ENCODE results near the gene CNTN1. TPM values are rescaled to one million over a fixed set of nuclear protein-coding genes. Genes with fewer than 3 reads are reported as not detected.

Gene CNTN1
- total RNA-seq, 2 donors from 2014 or later: not detected

DNA sequence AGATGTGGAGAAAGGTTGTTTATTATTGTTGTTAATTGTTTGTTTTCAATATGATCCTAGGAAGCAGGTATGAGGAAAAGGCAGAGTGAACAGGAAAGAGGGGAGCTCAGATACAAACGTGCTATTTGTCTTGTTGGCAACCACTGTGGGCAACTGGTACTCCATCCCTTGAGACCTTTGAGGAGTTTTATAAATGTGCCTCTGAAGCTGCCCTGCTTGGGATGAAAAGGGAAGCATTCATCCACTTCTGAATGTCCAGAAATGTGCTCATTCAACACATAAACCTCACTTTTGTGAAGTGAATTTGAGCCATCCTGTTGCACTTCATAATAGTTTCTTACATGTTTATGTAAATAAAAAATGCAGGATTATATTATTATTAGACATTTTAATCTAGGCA is 331.6 kb downstream of the CNTN1 start:
- H3K9me3 ChIP-seq (ENCODE audit: control insufficient read depth, low read length, poor library complexity, severe bottlenecking): no peaks in the 10 kb centered on the region
- no peak overlapping the region for H3K4me3 Mint-ChIP-seq
- no peaks in the 10 kb centered on the region for H3K4me1 Mint-ChIP-seq
- DNase-seq: no peak
- no peak for ATAC-seq
- H3K36me3 Mint-ChIP-seq (ENCODE audit: low read depth): no peaks in the 10 kb centered on the region
- H3K27ac Mint-ChIP-seq: no peak overlapping the region
- H3K27me3 Mint-ChIP-seq: no peaks in the 10 kb centered on the region

DNA sequence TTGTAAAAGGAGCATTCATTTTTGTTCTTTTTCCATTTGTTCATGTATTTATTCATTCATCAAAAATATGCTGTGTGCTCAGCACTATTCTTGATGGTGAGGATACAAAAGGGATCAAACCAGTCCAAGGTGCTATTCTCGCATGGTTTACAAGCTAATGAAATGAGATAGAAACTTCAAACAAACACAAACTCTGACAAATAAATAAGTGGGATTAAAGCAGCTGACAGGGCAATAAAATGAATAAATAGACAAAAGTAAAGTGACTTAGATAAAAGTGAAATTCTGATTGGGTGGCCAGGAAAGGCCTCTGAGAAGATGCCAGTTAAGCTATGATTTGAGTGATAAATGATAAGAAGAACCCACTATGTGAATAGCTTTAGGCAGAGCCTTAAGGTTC is 333.9 kb downstream of the CNTN1 start:
- Mint-ChIP-seq H3K27ac (no peak overlapping the region), H3K4me1 (no peaks in the 10 kb centered on the region), H3K27me3 (no peaks in the 10 kb centered on the region), H3K36me3 (ENCODE audit: low read depth) (no peaks in the 10 kb centered on the region), H3K4me3 (no peak overlapping the region)
- no peaks in the 10 kb centered on the region for H3K9me3 ChIP-seq (ENCODE audit: control insufficient read depth, low read length, poor library complexity, severe bottlenecking)
- ATAC-seq: no peak
- no peak for DNase-seq

DNA sequence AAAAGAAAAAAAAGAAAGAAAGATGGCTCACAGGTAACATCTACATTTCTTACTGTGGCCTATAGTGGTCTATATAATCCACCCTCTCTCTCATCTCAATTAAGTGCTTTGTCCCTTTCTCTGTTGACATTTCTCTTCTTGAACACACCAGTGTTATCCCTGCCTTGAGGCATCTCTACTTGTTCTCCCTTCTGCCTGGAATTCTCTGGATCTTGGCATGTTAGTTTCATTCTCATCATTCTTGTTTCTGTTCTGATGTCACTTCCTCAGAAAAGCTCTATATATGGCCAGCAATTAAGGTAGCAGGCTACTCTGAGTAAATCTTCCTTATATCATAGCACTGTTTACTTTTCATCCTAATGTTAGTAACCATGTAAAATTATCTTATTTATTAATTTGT is 340.1 kb downstream of the CNTN1 start:
- Mint-ChIP-seq H3K36me3 (ENCODE audit: low read depth) (no peaks in the 10 kb centered on the region), H3K27ac (no peak overlapping the region), H3K4me1 (no peaks in the 10 kb centered on the region), H3K27me3 (no peaks in the 10 kb centered on the region), H3K4me3 (no peak overlapping the region)
- no peaks in the 10 kb centered on the region for H3K9me3 ChIP-seq (ENCODE audit: control insufficient read depth, low read length, poor library complexity, severe bottlenecking)
- ATAC-seq (no peak), DNase-seq (no peak)

DNA sequence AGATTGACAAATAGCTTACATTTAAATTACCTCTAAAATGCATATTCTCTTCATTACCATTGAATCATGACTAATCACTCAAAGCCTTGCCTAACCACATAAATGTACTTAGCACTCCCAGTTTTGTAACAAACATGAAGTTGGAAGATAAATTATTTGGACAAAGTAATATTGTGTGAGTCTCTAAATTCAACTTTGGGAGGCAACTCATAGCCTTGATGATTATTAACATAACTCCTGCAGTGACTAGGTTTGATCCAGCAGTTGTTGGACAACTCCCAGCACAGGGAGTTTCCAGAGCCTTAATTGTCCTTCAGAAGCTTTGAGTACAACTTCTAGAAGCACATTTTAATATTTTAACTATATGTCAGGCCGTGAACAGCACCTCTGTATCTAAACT is 342.4 kb downstream of the CNTN1 start:
- H3K4me3 Mint-ChIP-seq: no peak overlapping the region
- DNase-seq (no peak), ATAC-seq (no peak)

DNA sequence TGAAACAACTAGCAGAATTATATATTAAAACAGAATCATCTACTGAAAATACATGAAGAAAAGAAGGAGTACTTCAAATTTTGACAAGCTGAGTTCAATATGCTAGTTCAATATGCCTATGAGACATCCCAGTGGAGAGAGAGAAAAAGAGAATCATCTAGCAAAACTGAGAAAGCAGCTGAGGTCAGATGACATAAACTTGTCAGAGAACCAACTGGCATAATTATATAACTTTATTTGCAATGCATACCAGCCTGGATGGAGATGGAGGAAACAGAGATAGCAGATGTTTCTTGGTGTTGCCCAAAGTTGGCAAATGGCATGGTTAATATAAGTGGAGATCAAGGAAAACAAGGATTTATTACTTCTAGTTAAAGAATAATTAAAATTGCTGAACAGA is 347.2 kb downstream of the CNTN1 start:
- no peak overlapping the region for H3K4me3 Mint-ChIP-seq
- H3K36me3 Mint-ChIP-seq (ENCODE audit: low read depth): no peaks in the 10 kb centered on the region
- DNase-seq (no peak), ATAC-seq (no peak)
- no peaks in the 10 kb centered on the region for H3K27me3 Mint-ChIP-seq
- no peak overlapping the region for H3K27ac Mint-ChIP-seq
- no peaks in the 10 kb centered on the region for H3K9me3 ChIP-seq (ENCODE audit: control insufficient read depth, low read length, poor library complexity, severe bottlenecking)
- no peaks in the 10 kb centered on the region for H3K4me1 Mint-ChIP-seq

More for the DNA sequence above, 342.4 kb downstream of the CNTN1 start:
- H3K27me3 Mint-ChIP-seq: no peaks in the 10 kb centered on the region
- no peaks in the 10 kb centered on the region for H3K9me3 ChIP-seq (ENCODE audit: control insufficient read depth, low read length, poor library complexity, severe bottlenecking)
- H3K4me1 Mint-ChIP-seq: no peaks in the 10 kb centered on the region
- no peaks in the 10 kb centered on the region for H3K36me3 Mint-ChIP-seq (ENCODE audit: low read depth)
- no peak overlapping the region for H3K27ac Mint-ChIP-seq

DNA sequence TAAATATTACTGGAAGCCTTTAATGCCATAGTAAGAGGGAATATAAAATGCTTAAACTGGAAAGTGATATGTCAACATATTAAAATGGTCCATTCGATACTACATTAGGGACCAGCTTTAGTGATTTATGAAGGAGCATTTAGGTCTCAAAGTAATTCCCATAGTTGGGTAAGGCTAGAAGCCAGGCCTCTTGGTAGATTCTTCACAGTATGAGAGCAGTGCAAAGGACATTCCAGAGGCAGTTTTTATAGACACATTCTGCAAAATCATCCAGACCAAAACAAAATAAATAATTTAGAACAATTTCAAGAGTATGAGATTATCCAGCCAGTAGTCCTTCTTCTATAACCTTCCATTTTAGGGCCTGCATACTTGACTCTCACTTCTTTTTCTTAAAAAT is 353.3 kb downstream of the CNTN1 start:
- no peak for DNase-seq
- ATAC-seq: no peak
- H3K27me3 Mint-ChIP-seq: no peaks in the 10 kb centered on the region
- H3K36me3 Mint-ChIP-seq (ENCODE audit: low read depth): no peaks in the 10 kb centered on the region
- no peaks in the 10 kb centered on the region for H3K9me3 ChIP-seq (ENCODE audit: control insufficient read depth, low read length, poor library complexity, severe bottlenecking)
- H3K4me3 Mint-ChIP-seq: no peak overlapping the region
- H3K27ac Mint-ChIP-seq: no peak overlapping the region
- H3K4me1 Mint-ChIP-seq: no peaks in the 10 kb centered on the region

DNA sequence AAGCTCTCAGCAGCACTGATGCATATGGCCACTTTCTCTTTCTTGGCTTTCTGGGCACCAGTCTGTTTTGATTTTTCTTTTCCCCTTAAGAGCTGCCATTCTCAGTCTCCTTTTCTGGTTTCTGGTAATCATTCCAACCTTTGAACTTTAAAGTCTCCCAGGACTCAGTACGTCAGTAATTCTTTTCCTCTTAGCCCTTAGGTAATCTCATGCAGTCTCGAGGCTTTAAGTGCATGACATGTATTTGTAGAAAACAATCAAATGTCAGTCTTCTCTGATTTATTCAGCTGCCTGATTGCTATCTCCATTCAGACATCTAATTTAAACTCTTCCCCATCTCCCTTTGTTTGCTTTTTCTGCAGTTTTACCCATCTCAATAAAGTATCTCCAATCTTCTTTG is 356.8 kb downstream of the CNTN1 start:
- no peaks in the 10 kb centered on the region for H3K36me3 Mint-ChIP-seq (ENCODE audit: low read depth)
- DNase-seq (no peak), ATAC-seq (no peak)
- no peak overlapping the region for H3K27ac Mint-ChIP-seq
- H3K27me3 Mint-ChIP-seq: no peaks in the 10 kb centered on the region
- H3K4me3 Mint-ChIP-seq: no peak overlapping the region
- no peaks in the 10 kb centered on the region for H3K9me3 ChIP-seq (ENCODE audit: control insufficient read depth, low read length, poor library complexity, severe bottlenecking)
- no peaks in the 10 kb centered on the region for H3K4me1 Mint-ChIP-seq

DNA sequence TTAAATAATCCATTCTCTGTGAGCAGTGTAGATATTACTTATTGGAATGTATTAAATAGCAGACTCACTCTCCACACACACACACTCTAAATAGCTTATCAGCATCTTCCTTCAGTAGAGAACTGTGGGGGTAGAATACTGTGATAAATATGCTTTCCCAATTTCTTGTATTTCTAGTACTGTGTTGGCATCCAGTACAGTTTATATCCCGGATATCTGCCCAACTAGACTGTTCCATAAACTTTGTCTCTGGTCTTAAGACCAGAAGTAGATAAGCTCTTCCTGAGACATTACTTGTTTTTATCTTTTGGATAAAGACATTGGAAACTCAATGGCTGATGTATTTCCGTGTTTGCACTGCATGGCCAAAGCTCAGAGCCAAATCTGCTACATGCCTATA is 359.7 kb downstream of the CNTN1 start:
- ATAC-seq: no peak
- Mint-ChIP-seq H3K27me3 (no peaks in the 10 kb centered on the region), H3K4me1 (no peaks in the 10 kb centered on the region), H3K4me3 (no peak overlapping the region), H3K27ac (no peak overlapping the region), H3K36me3 (ENCODE audit: low read depth) (no peaks in the 10 kb centered on the region)
- DNase-seq: no peak
- no peaks in the 10 kb centered on the region for H3K9me3 ChIP-seq (ENCODE audit: control insufficient read depth, low read length, poor library complexity, severe bottlenecking)

DNA sequence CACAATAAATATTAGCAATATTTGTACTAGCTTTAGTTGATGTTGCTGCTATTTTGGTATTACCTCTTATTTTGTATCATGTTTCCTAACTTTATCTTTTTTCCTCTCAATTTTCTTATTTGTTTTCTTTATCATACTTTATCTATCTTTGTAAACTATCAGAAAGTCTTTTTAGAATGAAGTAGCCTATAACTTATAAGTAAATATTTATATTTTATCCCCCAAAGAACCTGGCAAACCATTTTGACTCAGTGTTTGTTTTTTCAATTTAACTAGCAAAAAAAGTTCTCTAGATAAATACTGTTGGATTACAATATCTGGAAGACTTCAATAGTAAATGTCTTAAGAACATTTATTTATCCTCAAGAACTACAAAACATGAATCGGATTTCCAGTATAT is 360.2 kb downstream of the CNTN1 start:
- H3K27me3 Mint-ChIP-seq: no peaks in the 10 kb centered on the region
- no peak for ATAC-seq

DNA sequence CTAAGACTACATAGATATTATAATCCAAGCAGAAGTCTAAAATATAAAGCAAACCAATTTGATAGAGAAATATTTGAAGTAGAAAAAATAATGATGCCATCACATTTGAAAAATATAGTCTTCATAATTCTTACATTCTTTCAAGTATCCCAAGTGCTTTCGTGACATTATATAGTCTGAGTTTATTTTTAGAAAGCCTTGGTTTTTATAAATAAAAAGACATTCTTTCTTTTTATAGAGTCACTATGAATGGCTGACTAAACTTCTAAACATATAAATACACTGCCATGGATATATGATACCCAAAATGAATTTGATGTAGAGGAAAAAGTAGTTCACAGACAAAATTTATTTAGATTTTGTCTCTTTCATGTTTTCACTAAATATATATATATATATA is 360.8 kb downstream of the CNTN1 start:
- DNase-seq (no peak), ATAC-seq (no peak)
- no peaks in the 10 kb centered on the region for H3K9me3 ChIP-seq (ENCODE audit: control insufficient read depth, low read length, poor library complexity, severe bottlenecking)
- Mint-ChIP-seq H3K36me3 (ENCODE audit: low read depth) (no peaks in the 10 kb centered on the region), H3K4me3 (no peak overlapping the region), H3K4me1 (no peaks in the 10 kb centered on the region), H3K27ac (no peak overlapping the region), H3K27me3 (no peaks in the 10 kb centered on the region)

More for the DNA sequence above, 360.2 kb downstream of the CNTN1 start:
- H3K4me1 Mint-ChIP-seq: no peaks in the 10 kb centered on the region
- H3K4me3 Mint-ChIP-seq: no peak overlapping the region
- no peaks in the 10 kb centered on the region for H3K36me3 Mint-ChIP-seq (ENCODE audit: low read depth)
- H3K9me3 ChIP-seq (ENCODE audit: control insufficient read depth, low read length, poor library complexity, severe bottlenecking): no peaks in the 10 kb centered on the region
- H3K27ac Mint-ChIP-seq: no peak overlapping the region
- DNase-seq: no peak

DNA sequence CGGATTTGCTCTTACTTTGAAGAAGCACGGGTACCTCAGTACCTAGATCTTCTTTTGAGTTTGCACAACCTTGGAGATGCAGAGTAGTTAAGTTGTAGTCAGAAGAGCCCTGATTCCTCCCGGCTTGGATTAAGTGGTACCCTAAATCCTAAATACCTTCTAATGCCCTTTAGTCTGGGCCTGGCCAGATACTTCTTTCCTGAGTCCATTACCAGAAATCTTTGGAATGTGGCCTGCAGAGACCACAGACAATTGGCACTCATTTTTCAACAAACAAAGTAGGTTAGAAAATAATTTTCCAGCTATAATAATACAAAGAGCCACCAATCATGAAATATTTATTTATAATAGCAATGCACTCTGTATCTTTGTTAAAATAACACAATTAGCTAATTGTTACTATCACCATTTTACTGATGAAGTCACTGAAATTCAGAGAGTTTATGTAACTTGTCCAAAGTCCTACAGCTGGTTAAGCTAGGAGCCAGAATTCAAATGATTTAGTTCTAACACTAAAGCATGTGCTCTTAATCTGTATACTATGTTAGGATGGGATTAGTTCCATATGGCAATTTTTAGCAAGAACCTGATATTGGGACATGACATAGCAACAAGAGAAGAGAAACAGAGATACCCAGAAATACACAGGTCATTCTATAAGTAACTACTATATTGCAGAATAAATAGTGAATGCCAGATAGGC is 363.8 kb downstream of the CNTN1 start:
- DNase-seq: no peak
- no peaks in the 10 kb centered on the region for H3K4me1 Mint-ChIP-seq
- no peaks in the 10 kb centered on the region for H3K9me3 ChIP-seq (ENCODE audit: control insufficient read depth, low read length, poor library complexity, severe bottlenecking)
- no peaks in the 10 kb centered on the region for H3K27me3 Mint-ChIP-seq
- H3K36me3 Mint-ChIP-seq (ENCODE audit: low read depth): no peaks in the 10 kb centered on the region
- H3K4me3 Mint-ChIP-seq: no peak overlapping the region
- no peak for ATAC-seq
- H3K27ac Mint-ChIP-seq: no peak overlapping the region

DNA sequence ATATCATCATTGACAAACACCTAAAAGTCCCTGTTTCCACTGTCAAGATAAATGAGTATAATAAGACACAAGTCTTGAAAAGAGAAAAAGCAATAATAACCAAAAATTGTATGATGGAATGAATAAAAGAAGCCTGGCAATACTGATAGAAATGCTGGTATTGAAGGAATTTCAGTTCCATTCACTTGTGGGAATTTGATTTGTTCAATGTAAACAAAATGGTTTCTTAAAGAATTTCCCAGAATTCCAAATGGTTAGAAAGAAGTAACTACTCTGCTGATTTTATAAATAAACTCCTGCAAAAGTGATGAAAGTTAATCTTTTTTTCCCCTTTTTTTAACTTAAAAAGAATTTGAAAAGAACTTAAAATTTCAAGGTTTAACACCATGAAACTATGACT is 366.0 kb downstream of the CNTN1 start:
- no peaks in the 10 kb centered on the region for H3K4me1 Mint-ChIP-seq
- no peak for ATAC-seq
- H3K27me3 Mint-ChIP-seq: no peaks in the 10 kb centered on the region

DNA sequence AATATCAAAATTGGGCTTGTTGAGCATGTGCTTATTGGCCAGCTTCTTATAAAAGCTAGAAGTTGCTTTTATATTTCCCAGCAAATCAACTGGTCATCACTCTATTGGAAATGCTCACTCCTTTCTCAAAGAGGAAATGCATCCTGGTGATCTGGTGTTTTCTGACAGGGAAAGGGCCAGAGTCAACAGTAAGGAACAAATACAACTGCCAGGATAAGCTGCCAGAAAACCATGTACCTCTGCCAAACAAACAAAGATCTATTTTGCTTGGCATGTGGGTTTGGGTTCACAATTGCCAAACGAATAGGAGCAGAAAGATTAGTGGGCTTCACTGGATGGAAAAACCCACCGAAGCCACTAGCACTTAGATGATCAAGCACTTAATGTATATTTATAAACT is 369.0 kb downstream of the CNTN1 start:
- H3K27ac Mint-ChIP-seq: no peak overlapping the region
- H3K4me3 Mint-ChIP-seq: no peak overlapping the region
- H3K9me3 ChIP-seq (ENCODE audit: control insufficient read depth, low read length, poor library complexity, severe bottlenecking): no peaks in the 10 kb centered on the region
- DNase-seq (no peak), ATAC-seq (no peak)
- no peaks in the 10 kb centered on the region for H3K36me3 Mint-ChIP-seq (ENCODE audit: low read depth)
- no peaks in the 10 kb centered on the region for H3K27me3 Mint-ChIP-seq
- no peaks in the 10 kb centered on the region for H3K4me1 Mint-ChIP-seq

More for the DNA sequence above, 366.0 kb downstream of the CNTN1 start:
- no peaks in the 10 kb centered on the region for H3K36me3 Mint-ChIP-seq (ENCODE audit: low read depth)
- H3K4me3 Mint-ChIP-seq: no peak overlapping the region
- no peak overlapping the region for H3K27ac Mint-ChIP-seq
- no peak for DNase-seq
- H3K9me3 ChIP-seq (ENCODE audit: control insufficient read depth, low read length, poor library complexity, severe bottlenecking): no peaks in the 10 kb centered on the region

DNA sequence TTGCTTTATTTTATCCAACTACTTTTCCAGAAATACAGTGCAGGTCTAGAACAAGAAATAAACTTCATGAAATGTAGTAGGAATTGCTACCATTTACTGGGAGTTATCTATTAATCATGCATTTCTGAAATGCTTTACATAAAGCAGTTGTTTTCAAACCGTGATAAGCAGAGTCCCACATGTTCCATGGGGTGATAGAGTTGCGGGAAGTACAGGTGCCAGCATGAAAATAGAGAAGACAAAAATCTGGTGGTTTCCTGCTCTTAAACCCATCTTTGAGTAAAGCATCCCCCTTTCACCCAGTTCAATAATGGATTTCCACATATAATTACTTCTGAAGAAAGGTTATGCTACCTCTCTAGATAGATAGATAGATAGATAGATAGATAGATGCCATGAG is 372.2 kb downstream of the CNTN1 start:
- Mint-ChIP-seq H3K4me3 (no peak overlapping the region), H3K27me3 (no peaks in the 10 kb centered on the region)

More for the DNA sequence above, 372.2 kb downstream of the CNTN1 start:
- Mint-ChIP-seq H3K27ac (no peak overlapping the region), H3K4me1 (no peaks in the 10 kb centered on the region), H3K36me3 (ENCODE audit: low read depth) (no peaks in the 10 kb centered on the region)
- no peak for ATAC-seq
- no peak for DNase-seq
- H3K9me3 ChIP-seq (ENCODE audit: control insufficient read depth, low read length, poor library complexity, severe bottlenecking): no peaks in the 10 kb centered on the region
